Measurements from ENCODE around the gene ZFR2.

- no peak for TF ChIP-seq POLR2A (IDR thresholded peaks at IDR 0.05; ENCODE audit: low read depth)
- no peak for TF ChIP-seq CTCF (IDR thresholded peaks at IDR 0.05)
These were observed 94.0 kb downstream of the ZFR2 start for GRCh38 chr19:3774621-3775373.
